Right lobe of liver (tissue), 6 donors: ENCODE measurements around the gene SMARCE1. TPM values are rescaled to one million over a fixed set of nuclear protein-coding genes. Genes with fewer than 3 reads are reported as not detected.
A peak's percentile ranks its signal among the peaks of the same experiment; 100 is the strongest.

ENCODE experiments used
- ATAC-seq, 4 donors: fragments of 200-7000 bp; cut with Tn5 transposase; one replicate each; pipeline ENCODE4 v1.9.1; 2020; ENCODE audit warnings: mild to moderate bottlenecking in 4 of 4, moderate library complexity in 4 of 4
- DNase-seq, 3 donors: peaks; one replicate each; pipeline ENCODE4 v3.0.0-alpha.2; 2020
- H3K27ac ChIP-seq, 3 donors: fragments of 200-600 bp; one replicate each; pipeline ENCODE4 v1.8.0; 2022
- H3K27me3 ChIP-seq, 2 donors: fragments of 200-600 bp; one replicate each; pipeline ENCODE4 v1.8.0; 2022
- H3K36me3 ChIP-seq, 4 donors: fragments of 200-600 bp; sonication (generic) in 1 of 4; one replicate each; pipeline versions ENCODE4 v1.5.1 to v1.8.0; 2017 to 2022; ENCODE audit warnings: control low read depth in 1 of 4
- H3K4me1 ChIP-seq, 4 donors: fragments of 200-600 bp; sonication (generic) in 1 of 4; one replicate each; pipeline versions ENCODE4 v1.5.1 to v1.8.0; 2017 to 2022; ENCODE audit warnings: control low read depth in 1 of 4
- H3K4me3 ChIP-seq, 3 donors: fragments of 200-600 bp; one replicate each; pipeline ENCODE4 v1.8.0; 2022
- H3K9me3 ChIP-seq, 4 donors: fragments of 200-600 bp; sonication (generic) in 1 of 4; one replicate each; pipeline versions ENCODE4 v1.5.1 to v1.8.0; 2017 to 2022; ENCODE audit warnings: control low read depth in 1 of 4
- POLR2A ChIP-seq: fragments of 450-650 bp; IDR thresholded peaks from one replicate; pipeline ENCODE4 v1.6.1; 2017; ENCODE audit warnings: antibody characterized with exemption, mild to moderate bottlenecking
- WGBS: methylation state at CpG from one replicate; pipeline ENCODE4 v1.1.6; 2018; ENCODE audit warnings: low coverage, low lambda C conversion rate; ENCODE audit not compliant: insufficient coverage; ENCODE audit errors: missing lambda C conversion rate; 5-methylcytosine and 5-hydroxymethylcytosine counted together
- intact Hi-C, 2 donors: fragments of 100-400 bp; cut with DNase I; formaldehyde crosslinking; loops; one replicate each; pipeline versions ENCODE4 v1.11.2 to v1.14.1; 2022
- total RNA-seq, 6 experiments: library from RNA; depleted of rRNA in 2 of 6; stranded (reverse); fragments of >200 nt in 2 of 6; fragmentation: NEBNext Ultra II Directional in 3 of 6; extraction: Animal tissue kit (Norgen Biotek cat#: 25700) in 3 of 6; gene quantifications; one replicate each; pipeline versions ENCODE4 v1.1.0 to v1.2.4, GENCODE V29; 2016 to 2023
- TF ChIP-seq, protein P1 (sequence below), 4 donors: fragments of 200-600 bp in 3 of 4; fragments of 450-650 bp in 1 of 4; IDR thresholded peaks; one replicate each; pipeline versions ENCODE4 v1.5.1 to v1.8.0; 2016 to 2022; ENCODE audit warnings: antibody characterized with exemption in 4 of 4, mild to moderate bottlenecking in 2 of 4
- donor health status: DM: no; HTN: yes; CAD: no.
- donor health status: DM: no; HTN: no; CAD: no.
- donor health status: DM: no; HTN: no; CAD: no.
- donor health status: DM: no; HTN: yes; CAD: no.
- donor health status: DM: no; HTN: yes; CAD: no.

SMARCE1 gene
- total RNA-seq, 6 experiments from 2014 or later, result 28.8 to 47.1 (median 33.5) TPM

DNA sequence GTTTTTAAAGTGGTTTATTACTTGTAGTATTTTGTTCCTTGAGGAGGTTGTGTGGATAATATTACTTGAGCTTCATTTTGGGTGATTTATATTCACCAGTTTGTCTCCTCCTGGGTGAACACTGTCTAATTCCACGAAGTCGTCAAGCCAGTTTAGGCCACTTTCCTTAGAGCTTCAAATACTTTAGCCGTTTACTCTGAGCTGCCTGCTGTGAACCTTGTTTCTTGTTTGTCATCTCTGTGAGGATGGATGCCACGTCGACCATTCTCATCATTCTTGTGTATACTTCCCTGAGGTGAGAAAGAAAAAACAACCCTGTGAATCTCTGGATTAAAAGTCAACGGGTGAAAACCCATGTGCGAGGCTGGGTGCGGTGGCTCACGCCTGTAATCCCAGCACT is 47.0 kb upstream of the SMARCE1 start:
- 84% methylated on average over 4 of the region's 9 CpGs for WGBS
- intact Hi-C loops, result no loop called here
- no peak overlapping the region for H3K4me3 ChIP-seq

DNA sequence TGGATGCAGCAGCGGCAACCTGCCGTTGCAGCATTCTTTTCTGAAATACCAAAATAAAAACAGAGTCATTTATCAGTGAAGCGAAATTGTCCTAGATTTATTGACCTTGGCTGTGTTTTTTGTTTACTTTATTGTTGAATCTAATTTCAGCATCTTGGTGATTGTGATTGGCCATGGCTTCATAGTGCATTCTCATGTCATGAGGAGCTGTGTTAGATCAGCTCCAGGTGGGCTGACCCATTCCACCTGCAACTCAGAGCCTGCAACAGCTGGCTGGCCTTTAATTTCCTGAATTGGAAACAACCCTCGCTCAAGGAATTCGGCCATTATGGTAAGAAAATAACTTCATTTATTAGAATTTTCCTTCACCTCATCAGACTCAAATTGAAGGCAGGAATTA is 39.5 kb upstream of the SMARCE1 start:
- H3K9me3 ChIP-seq, result no peaks in the 10 kb centered on the region
- no peak overlapping the region for H3K4me3 ChIP-seq
- H3K36me3 ChIP-seq, result no peaks in the 10 kb centered on the region
- intact Hi-C loops, result no loop called here
- H3K27me3 ChIP-seq, result no peaks in the 10 kb centered on the region
- no peak overlapping the region for H3K27ac ChIP-seq
- peak in 1 of 4 donors; percentile 52 for ATAC-seq
- no peak for TF ChIP-seq POLR2A
- TF ChIP-seq, protein P1, sequence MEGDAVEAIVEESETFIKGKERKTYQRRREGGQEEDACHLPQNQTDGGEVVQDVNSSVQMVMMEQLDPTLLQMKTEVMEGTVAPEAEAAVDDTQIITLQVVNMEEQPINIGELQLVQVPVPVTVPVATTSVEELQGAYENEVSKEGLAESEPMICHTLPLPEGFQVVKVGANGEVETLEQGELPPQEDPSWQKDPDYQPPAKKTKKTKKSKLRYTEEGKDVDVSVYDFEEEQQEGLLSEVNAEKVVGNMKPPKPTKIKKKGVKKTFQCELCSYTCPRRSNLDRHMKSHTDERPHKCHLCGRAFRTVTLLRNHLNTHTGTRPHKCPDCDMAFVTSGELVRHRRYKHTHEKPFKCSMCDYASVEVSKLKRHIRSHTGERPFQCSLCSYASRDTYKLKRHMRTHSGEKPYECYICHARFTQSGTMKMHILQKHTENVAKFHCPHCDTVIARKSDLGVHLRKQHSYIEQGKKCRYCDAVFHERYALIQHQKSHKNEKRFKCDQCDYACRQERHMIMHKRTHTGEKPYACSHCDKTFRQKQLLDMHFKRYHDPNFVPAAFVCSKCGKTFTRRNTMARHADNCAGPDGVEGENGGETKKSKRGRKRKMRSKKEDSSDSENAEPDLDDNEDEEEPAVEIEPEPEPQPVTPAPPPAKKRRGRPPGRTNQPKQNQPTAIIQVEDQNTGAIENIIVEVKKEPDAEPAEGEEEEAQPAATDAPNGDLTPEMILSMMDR (IDR thresholded peaks at IDR 0.05), result no peak
- H3K4me1 ChIP-seq, result peaks cover 0 to under 1% (median 0%) of the 10 kb centered on the region in 4 donors
- WGBS, result 69% methylated on average over 3 of the region's 5 CpGs
- DNase-seq, result no peak

More for the DNA sequence above, 47.0 kb upstream of the SMARCE1 start:
- DNase-seq (no peak), ATAC-seq (no peak)
- H3K9me3 ChIP-seq, result no peaks in the 10 kb centered on the region
- H3K27ac ChIP-seq, result no peak overlapping the region
- TF ChIP-seq, protein P1 (IDR thresholded peaks at IDR 0.05), result no peak
- no peak for TF ChIP-seq POLR2A
- no peaks in the 10 kb centered on the region for H3K36me3 ChIP-seq
- no peaks in the 10 kb centered on the region for H3K27me3 ChIP-seq
- peaks cover 0 to 18% (median 8%) of the 10 kb centered on the region in 4 donors for H3K4me1 ChIP-seq

DNA sequence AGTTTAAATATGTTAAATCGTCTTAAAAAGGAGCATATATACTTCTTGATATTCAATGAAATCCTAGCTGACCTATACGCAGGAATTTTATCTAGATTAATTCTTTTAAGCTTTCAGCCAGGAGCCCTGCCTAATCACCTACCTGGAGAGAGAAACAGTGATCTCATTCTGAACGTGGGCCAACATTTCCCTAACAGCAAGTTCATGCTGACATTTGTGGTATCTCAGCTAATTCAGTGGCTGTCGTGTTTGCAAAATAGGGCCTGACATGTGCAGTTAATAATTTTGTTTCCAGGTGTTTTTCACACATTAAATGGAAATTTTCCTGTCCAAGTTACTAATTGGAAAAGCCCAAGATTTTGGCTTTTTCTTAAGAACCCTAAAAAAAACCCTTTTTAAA is 38.6 kb upstream of the SMARCE1 start:
- ATAC-seq, result peak in 3 of 4 donors; percentile 34 to 96 (median 83)
- H3K27me3 ChIP-seq, result no peaks in the 10 kb centered on the region
- H3K9me3 ChIP-seq, result no peaks in the 10 kb centered on the region
- no peak for TF ChIP-seq POLR2A
- TF ChIP-seq, protein P1 (IDR thresholded peaks at IDR 0.05), result no peak
- no peak overlapping the region for H3K4me3 ChIP-seq
- intact Hi-C loops, result no loop called here
- no peaks in the 10 kb centered on the region for H3K36me3 ChIP-seq
- WGBS, result 28% methylated on average over 4 of the region's 4 CpGs
- no peak overlapping the region for H3K27ac ChIP-seq
- peaks cover 0 to 9% (median 0%) of the 10 kb centered on the region in 4 donors for H3K4me1 ChIP-seq
- DNase-seq, result no peak

DNA sequence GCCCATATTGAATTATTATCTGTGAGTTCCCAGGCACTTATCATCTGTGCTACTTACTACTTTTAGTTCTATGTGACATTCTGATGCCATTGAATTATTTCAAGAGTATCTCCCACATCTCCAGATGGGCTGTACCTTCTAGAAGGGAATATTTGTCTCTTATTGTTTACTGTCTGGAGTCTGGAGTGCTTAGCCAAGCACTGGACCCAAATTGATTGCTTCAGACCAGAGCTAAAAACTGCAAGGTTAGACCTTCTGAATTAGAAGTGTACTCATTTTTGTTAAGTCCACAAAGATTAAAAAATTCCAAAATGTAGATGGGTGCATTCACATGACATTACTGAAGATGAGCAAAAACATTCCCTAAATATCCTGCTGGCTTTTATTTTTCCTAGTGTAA is 33.4 kb upstream of the SMARCE1 start:
- ATAC-seq (peak in 3 of 4 donors; percentile 32 to 58 (median 32)), DNase-seq (no peak)
- H3K9me3 ChIP-seq, result no peaks in the 10 kb centered on the region
- H3K4me3 ChIP-seq, result no peak overlapping the region
- no peak for TF ChIP-seq POLR2A
- TF ChIP-seq, protein P1 (IDR thresholded peaks at IDR 0.05), result no peak
- no peaks in the 10 kb centered on the region for H3K36me3 ChIP-seq
- intact Hi-C loops, result no loop called here
- H3K27me3 ChIP-seq, result no peaks in the 10 kb centered on the region
- H3K4me1 ChIP-seq, result peaks cover 0 to 14% (median 0%) of the 10 kb centered on the region in 4 donors
- H3K27ac ChIP-seq, result no peak overlapping the region

DNA sequence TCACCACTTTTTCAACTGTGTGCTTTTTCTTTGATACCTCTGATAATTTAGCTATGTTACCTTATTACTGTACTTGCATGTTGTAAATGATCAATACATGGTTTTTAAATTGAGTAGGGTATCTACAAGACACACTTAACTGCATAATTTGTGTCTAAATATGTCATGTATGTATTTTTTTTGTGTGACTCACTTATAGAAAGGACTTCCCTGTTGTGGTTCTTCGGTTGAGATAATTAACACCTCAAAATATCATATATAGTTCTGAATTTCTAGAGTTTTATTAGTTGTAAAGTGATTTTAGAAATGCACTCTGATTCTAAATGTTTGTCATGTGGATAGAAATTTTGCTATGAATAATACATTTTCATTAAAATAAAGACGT is 31.9 kb upstream of the SMARCE1 start:
- peaks cover 0 to 14% (median 0%) of the 10 kb centered on the region in 4 donors for H3K4me1 ChIP-seq
- H3K27me3 ChIP-seq, result no peaks in the 10 kb centered on the region
- WGBS, result 70% methylated on average over 2 of the region's 2 CpGs
- no peak overlapping the region for H3K4me3 ChIP-seq
- intact Hi-C loops, result no loop called here
- ATAC-seq, result no peak
- H3K36me3 ChIP-seq, result no peaks in the 10 kb centered on the region
- no peak overlapping the region for H3K27ac ChIP-seq
- DNase-seq, result no peak
- TF ChIP-seq POLR2A, result no peak
- TF ChIP-seq, protein P1 (IDR thresholded peaks at IDR 0.05), result no peak
- no peaks in the 10 kb centered on the region for H3K9me3 ChIP-seq
